H1 (cell line): ENCODE measurements around the gene APOL6. TPM values are rescaled to one million over a fixed set of nuclear protein-coding genes. Genes with fewer than 3 reads are reported as not detected.

Experiments
- CTCF ChIA-PET: fragments of 300-600 bp; sonication (Branson Sonifier 250); formaldehyde crosslinking; loops from one replicate; lab custom pipeline; 2021; ENCODE audit not compliant: partially characterized antibody; lab: Charles Lee
- POLR2A ChIA-PET: fragments of 300-600 bp; sonication (Branson Sonifier 250); formaldehyde crosslinking; loops from one replicate; lab custom pipeline; 2021; ENCODE audit warnings: inconsistent platforms; ENCODE audit not compliant: partially characterized antibody; lab: Charles Lee
- DNase-seq, 2 experiments: peaks; one replicate each; pipeline versions ENCODE4 v3.0.0 to v3.0.0-alpha.2; 2010 to 2022; ENCODE audit warnings: low spot score in 2 of 2, low read depth in 1 of 2, mixed read lengths in 1 of 2
- FAIRE-seq: peaks from 2 replicates; lab custom pipeline; 2011; peaks lifted over from hg19 to GRCh38; lab: Jason Lieb, UNC
- H2AFZ ChIP-seq: 2 replicates; pipeline ENCODE4 v1.8.1; 2012; ENCODE audit warnings: low read length, inconsistent platforms
- H2AK5ac ChIP-seq: 2 replicates; pipeline ENCODE4 v1.6.1; 2013; ENCODE audit warnings: low read depth, low read length
- H2BK120ac ChIP-seq: replicated peaks from 2 replicates; pipeline ENCODE3; 2013; ENCODE audit warnings: low read depth, low read length, inconsistent platforms
- H2BK12ac ChIP-seq: 2 replicates; pipeline ENCODE4 v1.6.1; 2013; ENCODE audit warnings: low read depth, low read length
- H2BK15ac ChIP-seq: 2 replicates; pipeline ENCODE4 v1.6.1; 2013; ENCODE audit warnings: low read length
- H2BK20ac ChIP-seq: 2 replicates; pipeline ENCODE4 v1.6.1; 2013; ENCODE audit warnings: low read length
- H2BK5ac ChIP-seq: 2 replicates; pipeline ENCODE4 v1.6.1; 2013; ENCODE audit warnings: low read depth, low read length
- H3K14ac ChIP-seq: 2 replicates; pipeline ENCODE4 v1.6.1; 2013; ENCODE audit warnings: inconsistent platforms; ENCODE audit not compliant: insufficient read length
- H3K18ac ChIP-seq: 2 replicates; pipeline ENCODE4 v1.6.1; 2013; ENCODE audit warnings: low read length; ENCODE audit errors: extremely low read depth
- H3K23ac ChIP-seq: 2 replicates; pipeline ENCODE4 v1.6.1; 2013; ENCODE audit warnings: inconsistent platforms; ENCODE audit not compliant: insufficient read length
- H3K23me2 ChIP-seq: 2 replicates; pipeline ENCODE4 v1.6.1; 2013; ENCODE audit warnings: low read depth, low read length
- H3K27ac ChIP-seq: 2 replicates; pipeline ENCODE4 v1.6.1; 2011; ENCODE audit warnings: low read depth, low read length, inconsistent platforms
- H3K27me3 ChIP-seq, 4 experiments: replicated peaks in 1 of 4; 1 replicate in 1 of 4; 2 replicates in 3 of 4; pipeline versions ENCODE4 v1.6.1 to v1.8.1; 2011 to 2013; ENCODE audit warnings: low read length in 3 of 4, mild to moderate bottlenecking in 3 of 4, inconsistent platforms in 2 of 4, mixed read lengths in 2 of 4, moderate library complexity in 1 of 4; ENCODE audit not compliant: control insufficient read depth in 3 of 4, insufficient read depth in 3 of 4; ENCODE audit errors: extremely low read depth in 1 of 4
- H3K36me3 ChIP-seq, 4 experiments: 2 replicates each; pipeline versions ENCODE4 v1.6.1 to v1.8.1; 2011 to 2013; ENCODE audit warnings: mild to moderate bottlenecking in 4 of 4, low read length in 3 of 4, moderate library complexity in 2 of 4, control low read depth in 1 of 4, inconsistent platforms in 1 of 4; ENCODE audit not compliant: insufficient read depth in 4 of 4, control insufficient read depth in 2 of 4
- H3K4ac ChIP-seq: replicated peaks from 2 replicates; pipeline ENCODE3; 2013; ENCODE audit warnings: low read length, low read depth, mixed read lengths, inconsistent platforms; ENCODE audit not compliant: insufficient read length
- H3K4me1 ChIP-seq, 4 experiments: replicated peaks in 1 of 4; 1 replicate in 1 of 4; 2 replicates in 3 of 4; pipeline versions ENCODE4 v1.6.1 to v1.8.1; 2011 to 2013; ENCODE audit warnings: low read length in 3 of 4, inconsistent platforms in 2 of 4, mixed read lengths in 1 of 4; ENCODE audit not compliant: insufficient read depth in 4 of 4, control insufficient read depth in 3 of 4
- H3K4me2 ChIP-seq, 2 experiments: 2 replicates each; pipeline versions ENCODE4 v1.6.1 to v1.8.1; 2011 to 2013; ENCODE audit warnings: low read depth in 2 of 2, low read length in 2 of 2, control low read depth in 1 of 2, inconsistent platforms in 1 of 2, mild to moderate bottlenecking in 1 of 2; ENCODE audit not compliant: insufficient read depth in 1 of 2
- H3K4me3 ChIP-seq, 4 experiments: fragments of 200-600, 300-600 bp in 1 of 4; sonication (generic), shearing (Covaris generic), sonication (Bioruptor Twin) in 1 of 4; 2 replicates each; pipeline versions ENCODE4 v1.5.1 to v1.8.1; 2011 to 2016; ENCODE audit warnings: low read length in 4 of 4, low read depth in 3 of 4, control low read depth in 2 of 4, inconsistent platforms in 2 of 4, mild to moderate bottlenecking in 2 of 4, mixed read lengths in 1 of 4, moderate library complexity in 1 of 4; ENCODE audit not compliant: insufficient read depth in 2 of 4; ENCODE audit errors: extremely low read depth in 1 of 4
- H3K56ac ChIP-seq: replicated peaks from 2 replicates; pipeline ENCODE3; 2013; ENCODE audit warnings: low read depth, mild to moderate bottlenecking, mixed read lengths, low read length, inconsistent platforms; ENCODE audit not compliant: insufficient read length
- H3K79me1 ChIP-seq: 2 replicates; pipeline ENCODE4 v1.6.1; 2013; ENCODE audit warnings: low read depth, low read length, control low read depth
- H3K79me2 ChIP-seq, 2 experiments: 2 replicates each; pipeline versions ENCODE4 v1.6.1 to v1.8.1; 2012 to 2013; ENCODE audit warnings: low read length in 2 of 2, mild to moderate bottlenecking in 2 of 2, inconsistent platforms in 1 of 2; ENCODE audit not compliant: insufficient read depth in 2 of 2, control insufficient read depth in 1 of 2
- H3K9ac ChIP-seq, 4 experiments: replicated peaks in 1 of 4; 1 replicate in 1 of 4; 2 replicates in 3 of 4; pipeline versions ENCODE4 v1.6.1 to v1.8.1; 2011 to 2013; ENCODE audit warnings: low read depth in 3 of 4, low read length in 3 of 4, control low read depth in 2 of 4, mild to moderate bottlenecking in 2 of 4, moderate library complexity in 2 of 4, inconsistent platforms in 1 of 4; ENCODE audit errors: extremely low read depth in 1 of 4
- H3K9me3 ChIP-seq, 2 experiments: 2 replicates each; pipeline versions ENCODE4 v1.6.1 to v1.8.1; 2012 to 2013; ENCODE audit warnings: mild to moderate bottlenecking in 2 of 2, moderate library complexity in 2 of 2, control low read depth in 1 of 2, inconsistent platforms in 1 of 2, low read depth in 1 of 2, low read length in 1 of 2, mixed read lengths in 1 of 2; ENCODE audit not compliant: insufficient read depth in 2 of 2
- H4K20me1 ChIP-seq, 2 experiments: replicated peaks in 1 of 2; 2 replicates each; pipeline versions ENCODE3 to v1.8.1; 2011 to 2013; ENCODE audit warnings: inconsistent platforms in 2 of 2, low read length in 2 of 2, mild to moderate bottlenecking in 1 of 2; ENCODE audit not compliant: insufficient read depth in 2 of 2, control insufficient read depth in 1 of 2
- H4K5ac ChIP-seq: 2 replicates; pipeline ENCODE4 v1.6.1; 2013; ENCODE audit warnings: low read length, low read depth, mixed read lengths, inconsistent platforms; ENCODE audit not compliant: insufficient read length
- H4K8ac ChIP-seq: 2 replicates; pipeline ENCODE4 v1.8.0; 2013; ENCODE audit warnings: mild to moderate bottlenecking, moderate library complexity, low read length, inconsistent platforms; ENCODE audit not compliant: insufficient read depth; ENCODE audit errors: extremely low read depth
- H4K91ac ChIP-seq: replicated peaks from 2 replicates; pipeline ENCODE3; 2013; ENCODE audit warnings: low read length, mixed read lengths, inconsistent platforms; ENCODE audit not compliant: insufficient read length
- ATF3 ChIP-seq: IDR thresholded peaks from 2 replicates; pipeline ENCODE4 v1.6.1; 2011; ENCODE audit warnings: low read depth, mild to moderate bottlenecking, low read length; ENCODE audit not compliant: insufficient read depth
- EP300 ChIP-seq, 2 experiments: IDR thresholded peaks; 1 replicate in 1 of 2; 2 replicates in 1 of 2; pipeline ENCODE4 v1.6.1; 2011 to 2012; ENCODE audit warnings: low read depth in 2 of 2, low read length in 2 of 2, mild to moderate bottlenecking in 2 of 2, borderline replicate concordance in 1 of 2, inconsistent platforms in 1 of 2, moderate library complexity in 1 of 2
- JUN ChIP-seq: IDR thresholded peaks from 2 replicates; pipeline ENCODE4 v1.6.1; 2011; ENCODE audit warnings: low read depth, mild to moderate bottlenecking, improper control_type of control experiment, low read length
- NANOG ChIP-seq: IDR thresholded peaks from 2 replicates; pipeline ENCODE4 v1.6.1; 2011; ENCODE audit warnings: low read length, low read depth, mild to moderate bottlenecking, inconsistent platforms; ENCODE audit not compliant: insufficient read depth, poor library complexity, severe bottlenecking
- POU5F1 ChIP-seq: IDR thresholded peaks from 2 replicates; pipeline ENCODE4 v1.6.1; 2011; ENCODE audit warnings: low read depth, mild to moderate bottlenecking, low read length, moderate library complexity
- RNF2 ChIP-seq: fragments of 200-900, 300-1000 bp; sonication (generic); IDR thresholded peaks from 2 replicates; pipeline ENCODE4 v1.7.1; 2016; ENCODE audit warnings: borderline replicate concordance, low read depth, mild to moderate bottlenecking, antibody characterized with exemption, low read length; ENCODE audit not compliant: poor library complexity, severe bottlenecking; ENCODE audit errors: missing control alignments
- SIRT6 ChIP-seq: IDR thresholded peaks from one replicate; pipeline ENCODE4 v1.7.1; 2012; ENCODE audit warnings: low read length, inconsistent platforms
- SP1 ChIP-seq: IDR thresholded peaks from 2 replicates; pipeline ENCODE4 v1.6.1; 2011; ENCODE audit warnings: low read depth, low read length
- TBP ChIP-seq: IDR thresholded peaks from 2 replicates; pipeline ENCODE4 v1.6.1; 2011; ENCODE audit warnings: low read depth, low read length, improper control_type of control experiment
- TCF12 ChIP-seq: IDR thresholded peaks from 2 replicates; pipeline ENCODE4 v1.6.1; 2011; ENCODE audit warnings: low read depth, mild to moderate bottlenecking, low read length
- TEAD4 ChIP-seq: IDR thresholded peaks from 2 replicates; pipeline ENCODE4 v1.6.1; 2012; ENCODE audit warnings: low read depth, low read length, inconsistent platforms, mixed read lengths
- ZNF274 ChIP-seq: IDR thresholded peaks from 2 replicates; pipeline ENCODE4 v1.7.0; 2012; ENCODE audit warnings: low read length, borderline replicate concordance; ENCODE audit errors: extremely low read depth
- WGBS, 2 experiments: shearing (Covaris generic) in 1 of 2; methylation state at CpG; one replicate each; pipeline versions ENCODE4 v1.1.6 to v1.1.7; 2013 to 2015; ENCODE audit warnings: low lambda C conversion rate in 2 of 2, mixed read lengths in 2 of 2, inconsistent platforms in 1 of 2, low coverage in 1 of 2, missing lambda C conversion rate in 1 of 2; ENCODE audit not compliant: insufficient replicate concordance in 2 of 2, insufficient coverage in 1 of 2, insufficient read length in 1 of 2; ENCODE audit errors: extremely low coverage in 1 of 2, missing lambda C conversion rate in 1 of 2; 5-methylcytosine and 5-hydroxymethylcytosine counted together
- polyA plus RNA-seq, 7 experiments: library from polyadenylated mRNA; depleted of rRNA in 3 of 7; stranded (reverse) in 5 of 7; unstranded in 2 of 7; fragments of >200 nt in 5 of 7; fragments of 200-250 nt in 2 of 7; gene quantifications; 1 replicate in 5 of 7; 2 replicates in 1 of 7; 4 replicates in 1 of 7; pipeline versions ENCODE4 v1.2.1 to v1.2.3, GENCODE V29; 2011 to 2013; ENCODE audit warnings: missing spikeins in 2 of 7, mixed read lengths in 2 of 7
- total RNA-seq: library from RNA; stranded (reverse); fragmentation: NEBNext Ultra II Directional; extraction: Animal tissue kit (Norgen Biotek cat#: 25700); gene quantifications from 2 replicates; pipeline ENCODE4 v1.2.1, GENCODE V29; 2021

The APOL6 gene
- total and polyA plus RNA-seq, 2 of the 8 experiments (the other 6 are each of a cell fraction or from before 2014, with no cell fraction given), result 0.06 to 0.13 TPM

DNA sequence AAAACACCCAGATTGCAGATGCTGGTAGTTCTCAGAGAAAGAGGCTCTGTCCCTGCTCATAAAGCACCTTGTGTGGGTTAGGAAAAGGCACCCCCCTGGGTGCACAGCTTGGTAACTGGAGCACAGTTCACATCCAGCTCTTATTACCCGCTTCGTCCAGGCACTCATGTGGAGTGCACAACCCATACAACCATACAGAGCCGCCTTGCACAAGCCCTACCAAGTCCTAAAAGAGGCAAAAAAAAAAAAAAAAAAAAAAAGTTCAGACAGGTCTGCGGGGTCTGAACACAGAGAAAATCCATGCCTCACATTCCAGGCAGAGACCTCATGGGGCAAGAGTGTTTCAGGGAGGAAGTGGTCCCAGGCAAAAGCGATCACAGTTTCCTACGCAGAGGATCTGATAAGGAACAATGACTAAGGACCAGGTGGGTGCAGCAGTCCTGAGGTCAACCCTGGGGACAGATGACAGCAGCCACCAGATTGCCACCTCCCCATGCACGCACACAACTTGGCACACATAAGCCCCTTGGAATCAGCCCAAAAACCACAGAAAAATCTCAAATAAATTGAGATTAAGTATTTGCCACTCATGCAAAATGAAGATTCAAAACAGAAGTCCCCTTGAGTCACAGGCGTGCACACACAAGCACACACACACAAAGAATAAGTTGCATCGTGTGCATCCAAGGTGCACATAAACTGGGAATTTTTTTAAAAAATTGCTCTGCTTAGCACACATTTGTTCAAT is 43.5 kb upstream of the APOL6 start:
- no peak overlapping the region for H2AK5ac ChIP-seq
- no peak for TF ChIP-seq SIRT6
- TF ChIP-seq RNF2, result no peak
- no peak for TF ChIP-seq TCF12
- TF ChIP-seq SP1, result no peak
- no peak for TF ChIP-seq ATF3
- TF ChIP-seq TBP, result no peak
- no peak for TF ChIP-seq EP300 (IDR thresholded peaks at IDR 0.05; ENCODE audit: borderline replicate concordance in 1 of 2, low read depth in 2 of 2, low read length in 2 of 2)
- no peak for TF ChIP-seq POU5F1
- no peak for TF ChIP-seq NANOG
- no peak for TF ChIP-seq TEAD4
- TF ChIP-seq JUN, result no peak
- no peak for TF ChIP-seq ZNF274

More for the DNA sequence above, 43.5 kb upstream of the APOL6 start:
- H2BK5ac ChIP-seq, result no peak overlapping the region
- no peaks in the 10 kb centered on the region; a peak in 1 of 7 replicates for H3K27me3 ChIP-seq
- H3K79me1 ChIP-seq, result no peaks in the 10 kb centered on the region; the same call in 1 of the 2 replicates
- no peak overlapping the region for H4K91ac ChIP-seq
- H2BK120ac ChIP-seq, result no peak overlapping the region
- H3K9ac ChIP-seq, result no peak overlapping the region
- no peaks in the 10 kb centered on the region for H3K4me1 ChIP-seq
- H3K56ac ChIP-seq, result no peak overlapping the region
- no peak overlapping the region for H2AFZ ChIP-seq
- no peak overlapping the region for H2BK20ac ChIP-seq
- H3K9me3 ChIP-seq, result peaks cover 0 to 7% of the 10 kb centered on the region in 2 experiments; a peak in 1 of 4 replicates
- ChIA-PET CTCF (interaction anchor here (0.9 to 1.7 kb wide), 2 partner anchors 16 to 22 kb away, joined by 3 read pairs; no protein-coding TSS in a partner anchor), POLR2A (no interaction called here)
- peaks cover 0 to 4% of the 10 kb centered on the region in 2 experiments for H4K20me1 ChIP-seq
- no peak overlapping the region for H3K4me3 ChIP-seq
- DNase-seq, result no peak
- no peak overlapping the region for H3K4ac ChIP-seq
- H2BK12ac ChIP-seq, result no peak overlapping the region
- H3K4me2 ChIP-seq, result no peak overlapping the region
- H3K23ac ChIP-seq, result no peak overlapping the region
- H3K23me2 ChIP-seq, result peaks cover 4% of the 10 kb centered on the region
- no peak overlapping the region for H2BK15ac ChIP-seq
- H3K18ac ChIP-seq, result no peak overlapping the region
- H3K79me2 ChIP-seq, result peaks cover 0 to 3% of the 10 kb centered on the region in 2 experiments; a peak in 1 of 4 replicates
- WGBS, 2 experiments, result 86% methylated on average over 8 of the region's 9 CpGs; no CpG with 5 or more reads in 1 of the 2 experiments
- H4K8ac ChIP-seq, result no peak overlapping the region
- H3K14ac ChIP-seq, result no peak overlapping the region
- H3K27ac ChIP-seq, result no peak overlapping the region
- no peak for FAIRE-seq
- H4K5ac ChIP-seq, result no peak overlapping the region
- no peaks in the 10 kb centered on the region for H3K36me3 ChIP-seq
